T follicular helper cell (primary cell): ENCODE results near the gene NPEPPS.
"Not testable (repeated sequence)": the region's sequence is repeated elsewhere in the genome, so short reads cannot be mapped to it uniquely, and the experiment has no call there.

Experiments used
- DNase-seq: peaks from one replicate; pipeline ENCODE4 v3.0.0-alpha.2; 2020; ENCODE audit warnings: low read depth
- total RNA-seq, 2 experiments: gene quantifications; one replicate each; lab custom pipeline; 2026; lab: John Stamatoyannopoulos, UW

The NPEPPS gene
- 79.8 to 83.0 reads per million in 2 experiments for total RNA-seq

- DNase-seq, result peak; percentile 91
Observed at GRCh38 chr17:47530557-47531232, at the start of gene NPEPPS. Gene NPEPPS, plus strand, starts transcription at chr17:47531108. Its CDS starts 193 bp downstream, at chr17:47531301.

- not testable (repeated sequence) for DNase-seq
Observed at GRCh38 chr17:47491841-47492212, 39.1 kb upstream of the NPEPPS start.

GRCh38 chr17:47499074-47499473 is 31.8 kb upstream of the NPEPPS start:
- not testable (repeated sequence) for DNase-seq

- not testable (repeated sequence) for DNase-seq
Observed at GRCh38 chr17:47499494-47499893, 31.4 kb upstream of the NPEPPS start.

- not testable (repeated sequence) for DNase-seq
Observed at GRCh38 chr17:47500620-47501019, 30.3 kb upstream of the NPEPPS start.

GRCh38 chr17:47502122-47502731 is 28.7 kb upstream of the NPEPPS start:
- not testable (repeated sequence) for DNase-seq

- not testable (repeated sequence) for DNase-seq
Observed at GRCh38 chr17:47502776-47503455, 28.0 kb upstream of the NPEPPS start.

- DNase-seq, result not testable (repeated sequence)
Observed at GRCh38 chr17:47511701-47512146, 19.2 kb upstream of the NPEPPS start.

- not testable (repeated sequence) for DNase-seq
Observed at GRCh38 chr17:47513301-47513700, 17.6 kb upstream of the NPEPPS start.

- DNase-seq, result not testable (repeated sequence)
Observed at GRCh38 chr17:47518880-47519279, 12.0 kb upstream of the NPEPPS start.

GRCh38 chr17:47519365-47519764 is 11.5 kb upstream of the NPEPPS start:
- DNase-seq, result not testable (repeated sequence)

- not testable (repeated sequence) for DNase-seq
Observed at GRCh38 chr17:47520279-47520678, 10.6 kb upstream of the NPEPPS start.

- DNase-seq, result not testable (repeated sequence)
Observed at GRCh38 chr17:47521434-47521833, 9.5 kb upstream of the NPEPPS start.

GRCh38 chr17:47522341-47522740 is 8.6 kb upstream of the NPEPPS start:
- DNase-seq, result not testable (repeated sequence)

- not testable (repeated sequence) for DNase-seq
Observed at GRCh38 chr17:47531233-47531820, 419 bp downstream of the NPEPPS start.

GRCh38 chr17:47539085-47539484 is 8.2 kb downstream of the NPEPPS start:
- not testable (repeated sequence) for DNase-seq

GRCh38 chr17:47541676-47542075 is 10.8 kb downstream of the NPEPPS start:
- not testable (repeated sequence) for DNase-seq

- DNase-seq, result not testable (repeated sequence)
Observed at GRCh38 chr17:47544327-47544726, 13.4 kb downstream of the NPEPPS start.

- DNase-seq, result not testable (repeated sequence)
Observed at GRCh38 chr17:47554733-47555132, 23.8 kb downstream of the NPEPPS start.

- not testable (repeated sequence) for DNase-seq
Observed at GRCh38 chr17:47556108-47556507, 25.2 kb downstream of the NPEPPS start.

- not testable (repeated sequence) for DNase-seq
Observed at GRCh38 chr17:47560517-47561043, 29.7 kb downstream of the NPEPPS start.
